Measurements from ENCODE around the gene MPI. TPM values are rescaled to one million over a fixed set of nuclear protein-coding genes. Genes with fewer than 3 reads are reported as not detected.

MPI gene
- total and polyA plus RNA-seq, 10 donors, result 16.4 to 49.9 (median 35.2) TPM

GRCh38 chr15:74902295-74903075 lies 12.6 kb downstream of the MPI start:
- 54 to 75% (median 59%) methylated on average over 4 of the region's 4 CpGs for WGBS, 5 donors

DNA sequence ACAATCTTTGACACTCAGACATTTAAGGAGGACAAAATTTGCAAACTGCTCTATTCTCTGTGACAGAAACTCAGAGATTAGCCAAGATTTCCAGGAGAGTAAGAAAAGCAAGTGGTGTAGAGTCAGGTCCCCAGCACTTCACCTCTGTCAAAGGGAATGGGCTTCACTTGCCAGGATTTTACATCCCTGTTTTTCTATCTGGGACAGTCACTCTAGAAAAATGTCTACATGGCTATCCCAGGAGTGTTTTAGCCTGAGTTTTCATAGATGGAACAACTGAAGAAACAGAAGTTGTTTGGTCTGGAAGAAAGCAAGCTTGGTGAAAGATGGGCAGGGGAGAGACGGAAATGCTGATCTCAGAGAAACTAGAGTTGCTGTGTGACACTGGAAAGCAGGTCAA lies 13.8 kb downstream of the MPI start:
- H3K27me3 ChIP-seq (replicated peaks in 1 of 7), result no peaks in the 10 kb centered on the region
- H3K4me1 ChIP-seq, result peaks cover 27 to 84% (median 73%) of the 10 kb centered on the region in 6 donors
- intact Hi-C loops (cut with DNase I; ENCODE audit: low total_unique reads), result loop anchor here (5.0 kb wide), 1 partner anchor 61 kb away; the partner anchor contains the start of gene ULK3
- no peak overlapping the region for H3K4me3 ChIP-seq
- peaks cover 0 to 63% (median 45%) of the 10 kb centered on the region in 6 donors for H3K36me3 ChIP-seq
- TF ChIP-seq POLR2A (IDR thresholded peaks at IDR 0.05) (no peak), POLR2AphosphoS5 (IDR thresholded peaks at IDR 0.05) (no peak)
- TF ChIP-seq, protein P1, sequence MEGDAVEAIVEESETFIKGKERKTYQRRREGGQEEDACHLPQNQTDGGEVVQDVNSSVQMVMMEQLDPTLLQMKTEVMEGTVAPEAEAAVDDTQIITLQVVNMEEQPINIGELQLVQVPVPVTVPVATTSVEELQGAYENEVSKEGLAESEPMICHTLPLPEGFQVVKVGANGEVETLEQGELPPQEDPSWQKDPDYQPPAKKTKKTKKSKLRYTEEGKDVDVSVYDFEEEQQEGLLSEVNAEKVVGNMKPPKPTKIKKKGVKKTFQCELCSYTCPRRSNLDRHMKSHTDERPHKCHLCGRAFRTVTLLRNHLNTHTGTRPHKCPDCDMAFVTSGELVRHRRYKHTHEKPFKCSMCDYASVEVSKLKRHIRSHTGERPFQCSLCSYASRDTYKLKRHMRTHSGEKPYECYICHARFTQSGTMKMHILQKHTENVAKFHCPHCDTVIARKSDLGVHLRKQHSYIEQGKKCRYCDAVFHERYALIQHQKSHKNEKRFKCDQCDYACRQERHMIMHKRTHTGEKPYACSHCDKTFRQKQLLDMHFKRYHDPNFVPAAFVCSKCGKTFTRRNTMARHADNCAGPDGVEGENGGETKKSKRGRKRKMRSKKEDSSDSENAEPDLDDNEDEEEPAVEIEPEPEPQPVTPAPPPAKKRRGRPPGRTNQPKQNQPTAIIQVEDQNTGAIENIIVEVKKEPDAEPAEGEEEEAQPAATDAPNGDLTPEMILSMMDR (IDR thresholded peaks at IDR 0.05 in 8 of 11, conservative IDR thresholded peaks at IDR 0.05 in 3 of 11), result no peak
- DNase-seq, result no peak
- no peaks in the 10 kb centered on the region for H3K9me3 ChIP-seq
- WGBS, 5 donors, result 63 to 90% (median 81%) methylated on average over 1 of the region's 1 CpG
- H3K27ac ChIP-seq, result peak overlapping the region in 1 of 8 donors; percentile 93

More at GRCh38 chr15:74902295-74903075, 12.6 kb downstream of the MPI start:
- TF ChIP-seq POLR2AphosphoS5 (IDR thresholded peaks at IDR 0.05) (peak in 1 of 3 donors; percentile 18), POLR2A (IDR thresholded peaks at IDR 0.05) (no peak)
- TF ChIP-seq, protein P1 (IDR thresholded peaks at IDR 0.05 in 8 of 11, conservative IDR thresholded peaks at IDR 0.05 in 3 of 11), result no peak
- peak overlapping the region in 4 of 8 donors; percentile 2 to 65 (median 54) for H3K27ac ChIP-seq
- H3K27me3 ChIP-seq (replicated peaks in 1 of 7), result no peaks in the 10 kb centered on the region
- no peaks in the 10 kb centered on the region for H3K9me3 ChIP-seq
- intact Hi-C loops (cut with DNase I; ENCODE audit: low total_unique reads), result loop anchor here (5.0 kb wide), 1 partner anchor 60 kb away; the partner anchor contains the start of gene ULK3
- H3K4me3 ChIP-seq, result no peak overlapping the region
- H3K36me3 ChIP-seq, result peaks cover 0 to 75% (median 52%) of the 10 kb centered on the region in 6 donors
- peak; percentile 63 for DNase-seq
- peaks cover 26 to 92% (median 81%) of the 10 kb centered on the region in 6 donors for H3K4me1 ChIP-seq

GRCh38 chr15:74904190-74904805 lies 14.5 kb downstream of the MPI start:
- peak overlapping the region in 2 of 8 donors; percentile 93 to 97 for H3K27ac ChIP-seq
- peaks cover 0 to 57% (median 40%) of the 10 kb centered on the region in 6 donors for H3K36me3 ChIP-seq
- 85 to 94% (median 88%) methylated on average over 7 of the region's 7 CpGs for WGBS, 5 donors
- H3K27me3 ChIP-seq (replicated peaks in 1 of 7), result no peaks in the 10 kb centered on the region
- peak overlapping the region in 2 of 8 donors; percentile 89 to 90 for H3K4me3 ChIP-seq
- no peak for TF ChIP-seq POLR2AphosphoS5 (IDR thresholded peaks at IDR 0.05)
- TF ChIP-seq POLR2A (IDR thresholded peaks at IDR 0.05), result no peak
- TF ChIP-seq, protein P1 (IDR thresholded peaks at IDR 0.05 in 8 of 11, conservative IDR thresholded peaks at IDR 0.05 in 3 of 11), result no peak
- peaks cover 27 to 78% (median 67%) of the 10 kb centered on the region in 6 donors for H3K4me1 ChIP-seq
- DNase-seq, result peak; percentile 34
- intact Hi-C loops (cut with DNase I; ENCODE audit: low total_unique reads), result loop anchor here (5.0 kb wide), 1 partner anchor 62 kb away; the partner anchor contains the start of gene ULK3
- H3K9me3 ChIP-seq, result no peaks in the 10 kb centered on the region
